BLaER1 (cell line): Measurements from ENCODE around the gene PLA2G4F.

ENCODE experiments used
- H3K27ac ChIP-seq: shearing (Covaris generic); formaldehyde crosslinking; 2 replicates; pipeline ENCODE4 v1.8.1; 2022
- H3K27me3 ChIP-seq: shearing (Covaris generic); formaldehyde crosslinking; 2 replicates; pipeline ENCODE4 v1.8.1; 2022
- H3K36me3 ChIP-seq: shearing (Covaris generic); formaldehyde crosslinking; 2 replicates; pipeline ENCODE4 v1.8.1; 2022
- H3K4me1 ChIP-seq: shearing (Covaris generic); formaldehyde crosslinking; 2 replicates; pipeline ENCODE4 v1.8.1; 2022
- H3K4me2 ChIP-seq: shearing (Covaris generic); formaldehyde crosslinking; 2 replicates; pipeline ENCODE4 v1.8.1; 2022
- H3K4me3 ChIP-seq: shearing (Covaris generic); formaldehyde crosslinking; 2 replicates; pipeline ENCODE4 v1.8.1; 2022
- H3K9ac ChIP-seq: shearing (Covaris generic); formaldehyde crosslinking; 2 replicates; pipeline ENCODE4 v1.8.1; 2022
- H3K9me3 ChIP-seq: shearing (Covaris generic); formaldehyde crosslinking; 2 replicates; pipeline ENCODE4 v1.8.1; 2022
- H4K20me1 ChIP-seq: shearing (Covaris generic); formaldehyde crosslinking; 2 replicates; pipeline ENCODE4 v1.8.1; 2022
- Cebpa-rat ChIP-seq: shearing (Covaris generic); IDR thresholded peaks from 2 replicates; pipeline ENCODE4 v1.8.1; 2022

The PLA2G4F gene

GRCh38 chr15:42165106-42165505, 8.7 kb upstream of the PLA2G4F start:
- H3K4me3 ChIP-seq, result no peak overlapping the region
- no peak overlapping the region for H3K9ac ChIP-seq
- H3K36me3 ChIP-seq, result peaks cover 97% of the 10 kb centered on the region

GRCh38 chr15:42163947-42164550, 7.6 kb upstream of the PLA2G4F start:
- Histone ChIP-seq H3K4me3 (no peak overlapping the region), H3K27me3 (no peaks in the 10 kb centered on the region), H3K36me3 (peaks cover 99% of the 10 kb centered on the region), H3K4me1 (no peaks in the 10 kb centered on the region), H4K20me1 (no peaks in the 10 kb centered on the region), H3K4me2 (no peak overlapping the region), H3K27ac (no peak overlapping the region), H3K9me3 (no peaks in the 10 kb centered on the region), H3K9ac (no peak overlapping the region)
- no peak for TF ChIP-seq Cebpa-rat

More at GRCh38 chr15:42165106-42165505, 8.7 kb upstream of the PLA2G4F start:
- Histone ChIP-seq H3K4me1 (no peaks in the 10 kb centered on the region), H3K9me3 (no peaks in the 10 kb centered on the region), H4K20me1 (no peaks in the 10 kb centered on the region), H3K4me2 (no peak overlapping the region), H3K27me3 (no peaks in the 10 kb centered on the region), H3K27ac (no peak overlapping the region)
- TF ChIP-seq Cebpa-rat, result no peak

GRCh38 chr15:42163291-42163690, 6.9 kb upstream of the PLA2G4F start:
- Histone ChIP-seq H3K36me3 (peaks cover 100% of the 10 kb centered on the region), H3K27me3 (no peaks in the 10 kb centered on the region), H3K27ac (no peak overlapping the region), H3K4me3 (no peak overlapping the region), H3K4me2 (no peak overlapping the region), H3K4me1 (no peaks in the 10 kb centered on the region), H3K9ac (no peak overlapping the region), H3K9me3 (no peaks in the 10 kb centered on the region), H4K20me1 (no peaks in the 10 kb centered on the region)
- no peak for TF ChIP-seq Cebpa-rat

GRCh38 chr15:42160136-42160535, 3.7 kb upstream of the PLA2G4F start:
- Histone ChIP-seq H4K20me1 (no peaks in the 10 kb centered on the region), H3K4me2 (no peak overlapping the region), H3K4me1 (no peaks in the 10 kb centered on the region), H3K36me3 (peaks cover 71% of the 10 kb centered on the region), H3K27ac (no peak overlapping the region), H3K4me3 (no peak overlapping the region), H3K9me3 (no peaks in the 10 kb centered on the region), H3K27me3 (no peaks in the 10 kb centered on the region), H3K9ac (no peak overlapping the region)
- TF ChIP-seq Cebpa-rat, result no peak

- TF ChIP-seq Cebpa-rat, result no peak
- peaks cover 64% of the 10 kb centered on the region for H3K36me3 ChIP-seq
- H3K9ac ChIP-seq, result no peak overlapping the region
- H3K4me2 ChIP-seq, result no peak overlapping the region
- no peak overlapping the region for H3K4me3 ChIP-seq
- H3K27ac ChIP-seq, result no peak overlapping the region
- no peaks in the 10 kb centered on the region for H3K27me3 ChIP-seq
- no peaks in the 10 kb centered on the region for H3K9me3 ChIP-seq
- H3K4me1 ChIP-seq, result no peaks in the 10 kb centered on the region
- H4K20me1 ChIP-seq, result no peaks in the 10 kb centered on the region
Observed at GRCh38 chr15:42159381-42160015, 3.1 kb upstream of the PLA2G4F start.

GRCh38 chr15:42158941-42159340, 2.5 kb upstream of the PLA2G4F start:
- Histone ChIP-seq H3K36me3 (peaks cover 59% of the 10 kb centered on the region), H3K27me3 (no peaks in the 10 kb centered on the region), H3K27ac (no peak overlapping the region), H3K9me3 (no peaks in the 10 kb centered on the region), H4K20me1 (no peaks in the 10 kb centered on the region), H3K4me3 (no peak overlapping the region), H3K4me2 (no peak overlapping the region), H3K4me1 (no peaks in the 10 kb centered on the region), H3K9ac (no peak overlapping the region)
- no peak for TF ChIP-seq Cebpa-rat

- no peaks in the 10 kb centered on the region for H3K4me1 ChIP-seq
- H3K27ac ChIP-seq, result no peak overlapping the region
- H3K36me3 ChIP-seq, result peaks cover 51% of the 10 kb centered on the region
- H3K4me2 ChIP-seq, result no peak overlapping the region
- no peak overlapping the region for H3K4me3 ChIP-seq
- H4K20me1 ChIP-seq, result no peaks in the 10 kb centered on the region
- no peaks in the 10 kb centered on the region for H3K9me3 ChIP-seq
- H3K9ac ChIP-seq, result no peak overlapping the region
- no peaks in the 10 kb centered on the region for H3K27me3 ChIP-seq
- TF ChIP-seq Cebpa-rat, result no peak
Observed at GRCh38 chr15:42157981-42158765, 1.7 kb upstream of the PLA2G4F start.

- Histone ChIP-seq H3K9me3 (no peaks in the 10 kb centered on the region), H3K4me2 (no peak overlapping the region), H4K20me1 (no peaks in the 10 kb centered on the region), H3K27me3 (no peaks in the 10 kb centered on the region), H3K36me3 (peaks cover 43% of the 10 kb centered on the region), H3K27ac (no peak overlapping the region), H3K9ac (no peak overlapping the region), H3K4me3 (no peak overlapping the region), H3K4me1 (no peaks in the 10 kb centered on the region)
- TF ChIP-seq Cebpa-rat, result no peak
Observed at GRCh38 chr15:42157381-42157780, 945 bp upstream of the PLA2G4F start.

GRCh38 chr15:42155546-42156242, 742 bp downstream of the PLA2G4F start:
- no peak overlapping the region for H3K4me3 ChIP-seq
- H3K4me2 ChIP-seq, result no peak overlapping the region
- H4K20me1 ChIP-seq, result no peaks in the 10 kb centered on the region
- H3K9ac ChIP-seq, result no peak overlapping the region
- TF ChIP-seq Cebpa-rat, result no peak
- no peak overlapping the region for H3K27ac ChIP-seq
- H3K36me3 ChIP-seq, result peaks cover 26% of the 10 kb centered on the region
- no peaks in the 10 kb centered on the region for H3K9me3 ChIP-seq
- H3K4me1 ChIP-seq, result no peaks in the 10 kb centered on the region
- no peaks in the 10 kb centered on the region for H3K27me3 ChIP-seq

GRCh38 chr15:42154956-42155355, 1.5 kb downstream of the PLA2G4F start:
- H3K9ac ChIP-seq, result no peak overlapping the region

More at GRCh38 chr15:42154956-42155355, 1.5 kb downstream of the PLA2G4F start:
- Histone ChIP-seq H3K27ac (no peak overlapping the region), H3K36me3 (peaks cover 19% of the 10 kb centered on the region), H3K27me3 (no peaks in the 10 kb centered on the region), H3K4me3 (no peak overlapping the region), H3K9me3 (no peaks in the 10 kb centered on the region), H4K20me1 (no peaks in the 10 kb centered on the region), H3K4me1 (no peaks in the 10 kb centered on the region), H3K4me2 (no peak overlapping the region)
- TF ChIP-seq Cebpa-rat, result no peak
